Measurements from ENCODE around the gene ZNF775. TPM values are rescaled to one million over a fixed set of nuclear protein-coding genes. Genes with fewer than 3 reads are reported as not detected.

The ZNF775 gene
- polyA plus RNA-seq, 1 experiment = 2.2 TPM

DNA sequence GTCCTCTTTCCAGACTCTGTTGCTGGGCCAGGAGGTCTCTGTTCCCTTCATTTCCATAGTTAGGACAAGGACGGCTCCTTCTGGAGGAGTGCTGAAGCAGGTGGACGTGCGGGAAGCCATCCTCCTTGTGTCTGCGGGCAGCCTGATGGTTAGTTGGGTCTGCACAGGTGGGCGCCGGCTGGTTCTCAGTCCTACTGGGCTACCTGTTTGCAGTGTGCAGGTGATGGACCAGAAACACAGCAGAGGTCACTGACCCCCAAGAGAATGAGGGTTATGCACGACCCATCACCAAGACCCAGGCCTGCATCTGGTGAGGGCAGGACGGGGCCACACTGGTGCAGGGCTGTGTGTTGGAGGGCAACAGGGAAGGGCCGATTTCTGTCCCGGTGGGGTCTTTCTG lies 45.5 kb upstream of the ZNF775 start:
- no peak for DNase-seq (ENCODE audit: low read depth, low spot score)
- POLR2A ChIA-PET = no interaction called here
- H3K4me3 ChIP-seq (ENCODE audit: low read depth, low read length) = no peak overlapping the region
- H3K27me3 ChIP-seq (ENCODE audit: control insufficient read depth, insufficient read depth, low read length) = no peaks in the 10 kb centered on the region
- TF ChIP-seq, protein P1, sequence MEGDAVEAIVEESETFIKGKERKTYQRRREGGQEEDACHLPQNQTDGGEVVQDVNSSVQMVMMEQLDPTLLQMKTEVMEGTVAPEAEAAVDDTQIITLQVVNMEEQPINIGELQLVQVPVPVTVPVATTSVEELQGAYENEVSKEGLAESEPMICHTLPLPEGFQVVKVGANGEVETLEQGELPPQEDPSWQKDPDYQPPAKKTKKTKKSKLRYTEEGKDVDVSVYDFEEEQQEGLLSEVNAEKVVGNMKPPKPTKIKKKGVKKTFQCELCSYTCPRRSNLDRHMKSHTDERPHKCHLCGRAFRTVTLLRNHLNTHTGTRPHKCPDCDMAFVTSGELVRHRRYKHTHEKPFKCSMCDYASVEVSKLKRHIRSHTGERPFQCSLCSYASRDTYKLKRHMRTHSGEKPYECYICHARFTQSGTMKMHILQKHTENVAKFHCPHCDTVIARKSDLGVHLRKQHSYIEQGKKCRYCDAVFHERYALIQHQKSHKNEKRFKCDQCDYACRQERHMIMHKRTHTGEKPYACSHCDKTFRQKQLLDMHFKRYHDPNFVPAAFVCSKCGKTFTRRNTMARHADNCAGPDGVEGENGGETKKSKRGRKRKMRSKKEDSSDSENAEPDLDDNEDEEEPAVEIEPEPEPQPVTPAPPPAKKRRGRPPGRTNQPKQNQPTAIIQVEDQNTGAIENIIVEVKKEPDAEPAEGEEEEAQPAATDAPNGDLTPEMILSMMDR (IDR thresholded peaks at IDR 0.05; ENCODE audit: low read depth, low read length) = no peak
- CTCF ChIA-PET = no interaction called here
- no peaks in the 10 kb centered on the region; the same call in 1 of the 2 replicates for H3K9me3 ChIP-seq (ENCODE audit: control insufficient read depth, insufficient read depth, low read length)
- no peak overlapping the region for H3K27ac ChIP-seq (ENCODE audit: low read depth, low read length)

GRCh38 chr7:150334108-150334507 lies 45.0 kb upstream of the ZNF775 start:
- POLR2A ChIA-PET = interaction anchor here (1.5 kb wide), 1 partner anchor 35 kb away, joined by 10 read pairs; the partner anchor contains the start of gene REPIN1
- Histone ChIP-seq H3K27ac (ENCODE audit: low read depth, low read length) (no peak overlapping the region), H3K4me3 (ENCODE audit: low read depth, low read length) (no peak overlapping the region), H3K27me3 (ENCODE audit: control insufficient read depth, insufficient read depth, low read length) (no peaks in the 10 kb centered on the region), H3K9me3 (ENCODE audit: control insufficient read depth, insufficient read depth, low read length) (no peaks in the 10 kb centered on the region; the same call in 1 of the 2 replicates)
- CTCF ChIA-PET = no interaction called here
- TF ChIP-seq, protein P1 (IDR thresholded peaks at IDR 0.05; ENCODE audit: low read depth, low read length) = no peak
- DNase-seq (ENCODE audit: low read depth, low spot score) = no peak

- TF ChIP-seq, protein P1 (IDR thresholded peaks at IDR 0.05; ENCODE audit: low read depth, low read length) = no peak
- peak; percentile 83 for DNase-seq (ENCODE audit: low read depth, low spot score)
- Histone ChIP-seq H3K4me3 (ENCODE audit: low read depth, low read length) (no peak overlapping the region), H3K27ac (ENCODE audit: low read depth, low read length) (peak overlapping the region; percentile 77), H3K9me3 (ENCODE audit: control insufficient read depth, insufficient read depth, low read length) (no peaks in the 10 kb centered on the region; the same call in 1 of the 2 replicates), H3K27me3 (ENCODE audit: control insufficient read depth, insufficient read depth, low read length) (peaks cover 4% of the 10 kb centered on the region)
- ChIA-PET POLR2A (interaction anchor here (0.6 to 1.5 kb wide), 8 partner anchors 8 to 563 kb away, joined by 3 to 10 read pairs (median 3); partner anchors contain the start of gene REPIN1), CTCF (interaction anchor here (0.5 to 0.9 kb wide), 4 partner anchors 13 to 354 kb away, joined by 3 to 6 read pairs (median 3); partner anchors contain the start of genes ACTR3C and LRRC61)
Observed at GRCh38 chr7:150335108-150335773, 43.9 kb upstream of the ZNF775 start.

DNA sequence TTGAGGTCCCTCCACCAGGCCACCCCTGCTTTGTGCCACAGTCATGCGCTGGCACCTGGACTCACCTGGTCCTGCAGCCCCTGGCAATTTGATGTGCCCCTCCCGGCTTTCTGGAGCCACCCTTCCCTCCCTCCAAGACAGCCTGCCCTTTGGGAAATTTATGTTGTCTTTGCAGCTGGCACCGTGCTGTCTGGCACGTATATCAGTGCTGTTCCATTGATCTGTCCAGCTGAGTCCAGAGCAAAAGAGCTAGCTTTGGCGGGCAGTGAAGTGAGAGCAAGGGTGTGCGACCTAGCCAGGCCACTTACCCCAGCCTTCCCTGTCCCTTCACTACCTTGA lies 43.4 kb upstream of the ZNF775 start:
- Histone ChIP-seq H3K4me3 (ENCODE audit: low read depth, low read length) (no peak overlapping the region), H3K27me3 (ENCODE audit: control insufficient read depth, insufficient read depth, low read length) (peaks cover 7% of the 10 kb centered on the region), H3K9me3 (ENCODE audit: control insufficient read depth, insufficient read depth, low read length) (no peaks in the 10 kb centered on the region; the same call in 1 of the 2 replicates), H3K27ac (ENCODE audit: low read depth, low read length) (peak overlapping the region; percentile 77)
- TF ChIP-seq, protein P1 (IDR thresholded peaks at IDR 0.05; ENCODE audit: low read depth, low read length) = no peak
- DNase-seq (ENCODE audit: low read depth, low spot score) = no peak
- CTCF ChIA-PET = interaction anchor here (0.5 to 0.9 kb wide), 3 partner anchors 13 to 52 kb away, joined by 3 to 6 read pairs (median 3); partner anchors contain the start of genes ACTR3C and LRRC61
- POLR2A ChIA-PET = interaction anchor here (0.6 to 1.5 kb wide), 6 partner anchors 9 to 71 kb away, joined by 3 to 10 read pairs (median 3); partner anchors contain the start of gene REPIN1

DNA sequence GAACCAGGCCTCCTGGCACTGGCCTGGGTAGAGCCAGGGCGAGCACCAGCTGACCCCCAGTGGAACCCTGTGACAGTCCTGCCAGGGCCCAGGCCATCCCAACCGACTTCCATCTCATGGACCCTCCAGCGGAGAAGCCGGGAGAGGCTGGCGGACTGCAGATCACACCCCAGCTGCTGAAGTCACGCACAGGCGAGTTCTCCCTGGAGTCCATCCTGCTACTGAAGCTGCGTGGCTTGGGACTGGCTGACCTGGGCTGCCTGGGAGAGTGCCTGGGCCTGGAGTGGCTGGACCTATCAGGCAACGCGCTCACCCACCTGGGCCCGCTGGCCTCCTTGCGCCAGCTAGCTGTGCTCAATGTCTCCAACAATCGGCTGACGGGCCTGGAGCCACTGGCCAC lies 42.4 kb upstream of the ZNF775 start:
- ChIA-PET CTCF (interaction anchor here (1.5 kb wide), 1 partner anchor 19 kb away, joined by 7 read pairs; no protein-coding TSS in a partner anchor), POLR2A (no interaction called here)
- Histone ChIP-seq H3K27ac (ENCODE audit: low read depth, low read length) (no peak overlapping the region), H3K9me3 (ENCODE audit: control insufficient read depth, insufficient read depth, low read length) (no peaks in the 10 kb centered on the region; the same call in 1 of the 2 replicates), H3K4me3 (ENCODE audit: low read depth, low read length) (no peak overlapping the region), H3K27me3 (ENCODE audit: control insufficient read depth, insufficient read depth, low read length) (peaks cover 16% of the 10 kb centered on the region)
- TF ChIP-seq, protein P1 (IDR thresholded peaks at IDR 0.05; ENCODE audit: low read depth, low read length) = no peak
- no peak for DNase-seq (ENCODE audit: low read depth, low spot score)
